Urinary bladder (tissue), 4 donors: Measurements from ENCODE around the gene MLH1. TPM values are rescaled to one million over a fixed set of nuclear protein-coding genes. Genes with fewer than 3 reads are reported as not detected.
"Not testable (repeated sequence)": the region's sequence is repeated elsewhere in the genome, so short reads cannot be mapped to it uniquely, and the experiment has no call there.

Source experiments
- DNase-seq: peaks from one replicate; pipeline ENCODE4 v3.0.0-alpha.2; 2015; ENCODE audit errors: extremely low spot score
- H3K27ac ChIP-seq: one replicate; pipeline ENCODE4 v1.5.1; 2013; ENCODE audit warnings: low read depth, mild to moderate bottlenecking, moderate library complexity
- H3K36me3 ChIP-seq: one replicate; pipeline ENCODE4 v1.6.1; 2013; ENCODE audit warnings: mild to moderate bottlenecking, moderate library complexity; ENCODE audit not compliant: insufficient read depth
- H3K4me1 ChIP-seq: one replicate; pipeline ENCODE4 v1.6.1; 2013; ENCODE audit warnings: mild to moderate bottlenecking, moderate library complexity; ENCODE audit not compliant: insufficient read depth
- H3K4me3 ChIP-seq: one replicate; pipeline ENCODE4 v1.5.1; 2013; ENCODE audit warnings: low read depth, low read length
- WGBS: extraction: QIAGEN DNeasy Blood & Tissue Kit; methylation state at CpG from one replicate; pipeline ENCODE4 v1.1.7; 2013; 5-methylcytosine and 5-hydroxymethylcytosine counted together
- polyA plus RNA-seq: library from polyadenylated mRNA; stranded (reverse); fragments of 200-250 nt; gene quantifications from one replicate; pipeline ENCODE4 v1.2.3, GENCODE V29; 2013
- total RNA-seq: library from RNA; depleted of rRNA; stranded (reverse); fragments of >200 nt; gene quantifications from one replicate; pipeline ENCODE4 v1.2.3, GENCODE V29; 2014
- donor health status: healthy with polysubstance abuse.
- donor health status: healthy.

MLH1 gene
- total and polyA plus RNA-seq, 2 donors, result 24.6 to 66.9 TPM

GRCh38 chr3:37031096-37031682 lies 37.9 kb downstream of the MLH1 start:
- Histone ChIP-seq H3K36me3 (peaks cover 4% of the 10 kb centered on the region), H3K4me1 (no peaks in the 10 kb centered on the region), H3K27ac (no peak overlapping the region), H3K4me3 (no peak overlapping the region)
- DNase-seq, result no peak
- WGBS, result 69% methylated on average over 7 of the region's 7 CpGs

GRCh38 chr3:37032961-37033360 lies 39.6 kb downstream of the MLH1 start:
- no peak for DNase-seq
- Histone ChIP-seq H3K36me3 (peaks cover 2% of the 10 kb centered on the region), H3K27ac (no peak overlapping the region), H3K4me1 (no peaks in the 10 kb centered on the region), H3K4me3 (no peak overlapping the region)
- WGBS, result 37% methylated on average over 10 of the region's 10 CpGs

GRCh38 chr3:37037352-37037751 lies 44.0 kb downstream of the MLH1 start:
- Histone ChIP-seq H3K4me1 (no peaks in the 10 kb centered on the region), H3K27ac (no peak overlapping the region), H3K36me3 (no peaks in the 10 kb centered on the region), H3K4me3 (no peak overlapping the region)
- DNase-seq, result no peak
- 97% methylated on average over 3 of the region's 3 CpGs for WGBS

- WGBS, result 82% methylated on average over 1 of the region's 1 CpG
- Histone ChIP-seq H3K27ac (no peak overlapping the region), H3K4me3 (no peak overlapping the region), H3K36me3 (no peaks in the 10 kb centered on the region), H3K4me1 (no peaks in the 10 kb centered on the region)
- no peak for DNase-seq
These were observed 46.0 kb downstream of the MLH1 start for GRCh38 chr3:37039161-37039846.

- no peak for DNase-seq
- no peaks in the 10 kb centered on the region for H3K36me3 ChIP-seq
- no peaks in the 10 kb centered on the region for H3K4me1 ChIP-seq
- 86% methylated on average over 1 of the region's 1 CpG for WGBS
- no peak overlapping the region for H3K27ac ChIP-seq
- no peak overlapping the region for H3K4me3 ChIP-seq
These were observed 46.9 kb downstream of the MLH1 start for GRCh38 chr3:37040231-37040630.

GRCh38 chr3:37041546-37042195 lies 48.4 kb downstream of the MLH1 start:
- Histone ChIP-seq H3K36me3 (no peaks in the 10 kb centered on the region), H3K27ac (no peak overlapping the region), H3K4me3 (no peak overlapping the region), H3K4me1 (no peaks in the 10 kb centered on the region)
- DNase-seq, result no peak
- 43% methylated on average over 1 of the region's 1 CpG for WGBS

- DNase-seq, H3K4me1 ChIP-seq, H3K36me3 ChIP-seq, H3K27ac ChIP-seq, H3K4me3 ChIP-seq: not testable (repeated sequence)
- 56% methylated on average over 3 of the region's 3 CpGs for WGBS
These were observed 49.4 kb downstream of the MLH1 start for GRCh38 chr3:37042712-37043111.

- Histone ChIP-seq H3K4me3 (no peak overlapping the region), H3K4me1 (no peaks in the 10 kb centered on the region), H3K36me3 (peaks cover 4% of the 10 kb centered on the region), H3K27ac (no peak overlapping the region)
- WGBS, result 93% methylated on average over 1 of the region's 1 CpG
- no peak for DNase-seq
These were observed 57.0 kb downstream of the MLH1 start for GRCh38 chr3:37050282-37050681.

- no peaks in the 10 kb centered on the region for H3K4me1 ChIP-seq
- no peak overlapping the region for H3K27ac ChIP-seq
- peaks cover 7% of the 10 kb centered on the region for H3K36me3 ChIP-seq
- no peak for DNase-seq
- no peak overlapping the region for H3K4me3 ChIP-seq
These were observed 59.5 kb downstream of the MLH1 start for GRCh38 chr3:37052860-37053259.

GRCh38 chr3:37053337-37053736 lies 60.0 kb downstream of the MLH1 start:
- Histone ChIP-seq H3K36me3 (peaks cover 7% of the 10 kb centered on the region), H3K27ac (no peak overlapping the region), H3K4me3 (no peak overlapping the region), H3K4me1 (no peaks in the 10 kb centered on the region)
- 66% methylated on average over 6 of the region's 6 CpGs for WGBS
- no peak for DNase-seq

GRCh38 chr3:37053753-37054152 lies 60.4 kb downstream of the MLH1 start:
- no peak overlapping the region for H3K4me3 ChIP-seq
- peaks cover 7% of the 10 kb centered on the region for H3K36me3 ChIP-seq
- H3K27ac ChIP-seq, result no peak overlapping the region
- 94% methylated on average over 2 of the region's 2 CpGs for WGBS
- H3K4me1 ChIP-seq, result no peaks in the 10 kb centered on the region
- DNase-seq, result no peak

- peaks cover 3% of the 10 kb centered on the region for H3K36me3 ChIP-seq
- no peak overlapping the region for H3K4me3 ChIP-seq
- DNase-seq, result no peak
- 35% methylated on average over 3 of the region's 3 CpGs for WGBS
- no peak overlapping the region for H3K27ac ChIP-seq
- H3K4me1 ChIP-seq, result no peaks in the 10 kb centered on the region
These were observed 61.1 kb downstream of the MLH1 start for GRCh38 chr3:37054370-37054769.

GRCh38 chr3:37055077-37055476 lies 61.8 kb downstream of the MLH1 start:
- not testable (repeated sequence) for DNase-seq, H3K36me3 ChIP-seq, H3K4me3 ChIP-seq, H3K4me1 ChIP-seq, H3K27ac ChIP-seq
- WGBS, result 94% methylated on average over 8 of the region's 8 CpGs

GRCh38 chr3:37056826-37057225 lies 63.5 kb downstream of the MLH1 start:
- no peaks in the 10 kb centered on the region for H3K4me1 ChIP-seq
- H3K27ac ChIP-seq, result no peak overlapping the region

More at GRCh38 chr3:37056826-37057225, 63.5 kb downstream of the MLH1 start:
- DNase-seq, result no peak
- Histone ChIP-seq H3K36me3 (peaks cover 3% of the 10 kb centered on the region), H3K4me3 (no peak overlapping the region)
